GM10248 (cell line): ENCODE data around the gene POLR2E.

Experiments
- CTCF ChIA-PET: fragments of 300-600 bp; sonication (Branson Sonifier 250); formaldehyde crosslinking; extraction: SDS; loops from one replicate; lab custom pipeline; 2021; ENCODE audit warnings: antibody characterized with exemption; lab: Yijun Ruan, JAX
- POLR2A ChIA-PET: fragments of 350-650 bp; sonication (Branson Sonifier 250); formaldehyde crosslinking; extraction: SDS; loops from one replicate; lab custom pipeline; 2020; ENCODE audit warnings: antibody characterized with exemption; lab: Yijun Ruan, JAX
- DNase-seq: peaks from one replicate; pipeline ENCODE4 v3.0.0; 2012; ENCODE audit errors: extremely low spot score
- TF ChIP-seq, protein P1 (sequence below): IDR thresholded peaks from 2 replicates; pipeline ENCODE4 v1.5.1; 2012; ENCODE audit warnings: mild to moderate bottlenecking, low read depth; ENCODE audit errors: extremely low read depth, missing control alignments, control extremely low read depth

Gene POLR2E

DNA sequence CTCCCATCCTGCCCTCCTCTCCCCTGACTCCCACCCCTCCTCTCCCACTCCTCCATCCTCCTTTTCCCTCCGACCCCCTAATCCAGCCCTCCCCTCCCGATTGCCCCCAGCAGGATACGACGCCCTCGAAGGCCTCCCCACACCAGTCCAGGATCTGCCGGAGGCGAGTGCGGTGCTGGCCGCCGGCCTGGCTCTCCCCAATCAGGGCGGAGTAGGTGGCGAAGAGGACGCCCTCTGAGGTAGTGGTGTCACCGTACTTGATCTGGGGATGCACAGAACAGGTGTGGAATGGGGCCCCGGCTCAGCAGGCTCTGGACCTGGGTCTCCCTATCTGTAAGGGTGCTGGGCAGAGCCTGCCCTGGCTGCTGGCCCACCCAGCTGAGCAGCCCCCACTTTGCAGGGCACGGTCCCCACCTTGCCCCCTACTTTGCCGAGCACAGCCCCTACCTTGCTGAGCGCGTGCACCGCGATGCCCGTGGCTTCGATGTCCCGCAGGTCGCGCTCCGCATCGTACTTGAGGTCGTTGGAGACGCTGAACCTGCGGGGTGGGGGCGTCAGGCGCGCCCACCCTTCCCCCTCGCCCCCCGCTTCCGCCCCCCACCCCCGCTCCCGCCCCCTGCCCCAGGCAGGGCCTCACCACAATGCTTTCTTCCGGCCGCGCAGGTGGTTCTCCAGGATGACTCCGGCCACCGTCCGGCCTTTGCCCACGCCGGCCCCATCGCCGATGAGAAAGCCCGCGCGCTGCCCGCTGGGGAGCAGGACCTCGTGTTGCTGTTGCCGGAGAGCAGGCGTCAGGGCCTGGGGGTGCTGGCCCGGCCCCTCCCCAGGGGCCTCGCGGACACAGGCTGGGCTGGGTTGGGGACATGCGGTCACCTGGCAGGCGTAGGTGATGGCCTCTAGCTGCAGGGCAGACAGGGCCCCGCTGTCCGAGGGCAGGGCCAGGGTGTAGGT, 27.1 kb upstream of the POLR2E start:
- no peak for DNase-seq
- CTCF ChIA-PET, result interaction anchor here (0.7 to 6.3 kb wide), 3 partner anchors 9 to 19 kb away, joined by 3 to 45 read pairs (median 3); no protein-coding TSS in a partner anchor
- TF ChIP-seq, protein P1, sequence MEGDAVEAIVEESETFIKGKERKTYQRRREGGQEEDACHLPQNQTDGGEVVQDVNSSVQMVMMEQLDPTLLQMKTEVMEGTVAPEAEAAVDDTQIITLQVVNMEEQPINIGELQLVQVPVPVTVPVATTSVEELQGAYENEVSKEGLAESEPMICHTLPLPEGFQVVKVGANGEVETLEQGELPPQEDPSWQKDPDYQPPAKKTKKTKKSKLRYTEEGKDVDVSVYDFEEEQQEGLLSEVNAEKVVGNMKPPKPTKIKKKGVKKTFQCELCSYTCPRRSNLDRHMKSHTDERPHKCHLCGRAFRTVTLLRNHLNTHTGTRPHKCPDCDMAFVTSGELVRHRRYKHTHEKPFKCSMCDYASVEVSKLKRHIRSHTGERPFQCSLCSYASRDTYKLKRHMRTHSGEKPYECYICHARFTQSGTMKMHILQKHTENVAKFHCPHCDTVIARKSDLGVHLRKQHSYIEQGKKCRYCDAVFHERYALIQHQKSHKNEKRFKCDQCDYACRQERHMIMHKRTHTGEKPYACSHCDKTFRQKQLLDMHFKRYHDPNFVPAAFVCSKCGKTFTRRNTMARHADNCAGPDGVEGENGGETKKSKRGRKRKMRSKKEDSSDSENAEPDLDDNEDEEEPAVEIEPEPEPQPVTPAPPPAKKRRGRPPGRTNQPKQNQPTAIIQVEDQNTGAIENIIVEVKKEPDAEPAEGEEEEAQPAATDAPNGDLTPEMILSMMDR, result no peak
- POLR2A ChIA-PET, result interaction anchor here (1.5 kb wide), 1 partner anchor 100 kb away, joined by 4 read pairs; the partner anchor contains the start of gene RNU6-2

DNA sequence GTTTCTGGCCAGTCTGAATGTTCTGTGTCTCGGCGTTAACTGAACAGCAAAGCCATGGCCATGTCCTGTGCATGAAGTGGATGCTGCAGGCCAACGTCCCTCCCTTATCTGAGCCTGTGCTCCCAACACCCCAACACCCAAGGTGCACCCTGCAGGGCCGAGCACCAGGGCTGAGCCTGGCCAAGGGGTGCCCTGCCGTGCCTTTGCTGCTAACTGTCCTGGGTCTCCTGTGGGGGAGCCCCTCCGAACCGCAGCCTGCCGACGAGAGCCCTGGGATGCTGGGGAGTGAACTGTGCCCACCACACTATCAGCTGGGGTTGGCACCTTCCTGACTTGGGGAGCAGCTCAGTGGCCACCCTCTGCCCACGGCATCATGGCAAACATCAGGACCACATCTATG, 26.2 kb upstream of the POLR2E start:
- ChIA-PET CTCF (interaction anchor here (6.3 kb wide), 1 partner anchor 8 kb away, joined by 45 read pairs; no protein-coding TSS in a partner anchor), POLR2A (no interaction called here)
- TF ChIP-seq, protein P1, result no peak
- DNase-seq, result no peak

DNA sequence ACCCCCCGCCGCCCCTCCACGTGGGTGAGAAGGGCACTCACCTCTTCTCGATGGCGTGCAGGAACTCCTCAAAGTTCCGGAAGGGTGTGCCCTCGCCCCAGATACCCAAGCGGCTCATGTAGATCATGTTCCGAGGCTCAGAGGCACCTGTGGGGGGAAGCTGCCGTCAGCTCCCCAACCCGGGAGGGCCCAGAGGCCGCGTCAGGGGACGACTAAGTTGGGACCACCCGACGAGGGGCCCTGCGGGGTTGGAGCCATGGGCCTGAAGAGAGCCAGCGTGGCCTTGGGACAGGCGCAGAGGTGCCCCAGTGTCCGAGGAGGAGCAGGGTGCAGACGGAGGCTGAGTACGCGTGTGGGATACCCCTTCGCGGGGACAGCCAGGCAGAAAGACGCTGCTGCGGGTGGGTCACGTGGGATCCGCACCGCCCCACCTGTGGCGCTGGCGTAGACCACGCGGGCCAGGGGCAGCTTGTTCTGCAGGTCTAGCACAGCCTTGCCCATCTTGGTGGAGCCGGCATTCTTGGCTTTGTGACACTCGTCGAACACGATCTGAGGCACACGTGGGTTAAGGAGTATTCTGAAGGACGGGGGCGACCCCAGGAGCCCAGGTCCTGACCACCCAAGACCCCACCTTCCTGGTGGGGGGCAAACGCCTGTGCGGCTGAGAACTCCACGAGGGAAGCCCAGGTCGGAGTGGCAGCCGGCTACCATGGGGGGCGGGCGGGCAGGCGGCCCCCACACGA, 24.5 kb upstream of the POLR2E start:
- TF ChIP-seq, protein P1, result no peak
- POLR2A ChIA-PET, result no interaction called here
- no peak for DNase-seq
- CTCF ChIA-PET, result interaction anchor here (1.4 kb wide), 1 partner anchor 11 kb away, joined by 3 read pairs; no protein-coding TSS in a partner anchor

DNA sequence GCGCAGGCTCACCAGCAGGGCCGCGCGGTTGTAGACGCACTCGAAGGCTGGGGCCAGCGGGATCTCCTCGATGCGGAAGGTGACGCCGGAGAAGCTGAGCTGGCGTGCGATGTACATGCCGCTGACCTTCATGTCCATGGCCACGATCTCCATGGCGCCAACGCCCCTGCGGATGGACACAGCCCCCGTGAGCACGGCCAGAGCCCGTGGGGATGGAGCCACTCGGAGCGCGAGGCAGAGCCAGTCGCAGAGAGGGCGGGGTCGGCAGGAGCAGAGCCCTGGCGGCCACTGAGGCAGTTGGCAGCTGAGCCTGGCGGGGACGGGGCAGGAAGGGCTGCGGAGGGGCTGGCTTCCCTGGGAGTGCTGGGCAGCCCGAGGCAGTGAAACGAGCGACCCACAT, 23.8 kb upstream of the POLR2E start:
- POLR2A ChIA-PET, result no interaction called here
- DNase-seq, result no peak
- CTCF ChIA-PET, result interaction anchor here (1.4 kb wide), 1 partner anchor 11 kb away, joined by 3 read pairs; no protein-coding TSS in a partner anchor
- TF ChIP-seq, protein P1, result no peak

DNA sequence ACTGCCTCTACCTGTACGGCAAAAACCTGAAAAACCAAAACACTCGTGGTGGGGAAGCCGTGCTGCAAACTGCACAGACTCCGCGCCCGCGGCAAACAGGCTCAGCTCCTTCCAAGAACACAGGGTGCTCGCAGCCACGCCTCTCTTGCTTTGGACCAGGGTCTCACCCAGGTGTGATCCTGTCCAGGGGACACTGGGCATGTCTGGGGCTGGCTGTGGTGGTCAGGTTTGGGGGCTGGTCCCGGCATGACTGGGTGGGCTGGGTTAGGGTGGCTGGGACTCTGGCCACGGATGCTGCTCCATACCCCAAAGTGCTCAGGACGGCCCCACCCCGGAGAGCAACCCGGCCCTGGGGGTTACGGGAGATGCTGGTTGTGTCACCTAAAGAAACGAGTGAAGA, 22.5 kb upstream of the POLR2E start:
- no peak for DNase-seq
- ChIA-PET POLR2A (interaction anchor here (0.7 kb wide), 1 partner anchor 28 kb away, joined by 3 read pairs; no protein-coding TSS in a partner anchor), CTCF (interaction anchor here (1.4 kb wide), 1 partner anchor 13 kb away, joined by 3 read pairs; no protein-coding TSS in a partner anchor)
- TF ChIP-seq, protein P1, result no peak
